NCI-H524 treated with DMSO at 0.1 percent for 48 hours (cell line): ENCODE results near the gene ZSCAN21.
"Not testable (repeated sequence)": the region's sequence is repeated elsewhere in the genome, so short reads cannot be mapped to it uniquely, and the experiment has no call there.

Experiments
- DNase-seq: peaks from one replicate; lab custom pipeline; 2025; lab: John Stamatoyannopoulos, UW

Gene ZSCAN21

GRCh38 chr7:100049441-100050291 is at the start of gene ZSCAN21:
ZSCAN21 (plus strand) TSS chr7:100049774; CDS start chr7:100057007, 7,233 bp downstream.
- DNase-seq = peak; percentile 19

- no peak for DNase-seq
Measured at GRCh38 chr7:100000239-100000638, 49.3 kb upstream of the ZSCAN21 start.

- DNase-seq = no peak
Measured at GRCh38 chr7:100003711-100004661, 45.6 kb upstream of the ZSCAN21 start.

- no peak for DNase-seq
Measured at GRCh38 chr7:100007887-100008286, 41.7 kb upstream of the ZSCAN21 start.

GRCh38 chr7:100008525-100008924 is 41.0 kb upstream of the ZSCAN21 start:
- no peak for DNase-seq

- not testable (repeated sequence) for DNase-seq
Measured at GRCh38 chr7:100009952-100010351, 39.6 kb upstream of the ZSCAN21 start.

GRCh38 chr7:100010901-100011300 is 38.7 kb upstream of the ZSCAN21 start:
- DNase-seq = no peak

- no peak for DNase-seq
Measured at GRCh38 chr7:100011516-100011915, 38.1 kb upstream of the ZSCAN21 start.

GRCh38 chr7:100012385-100013327 is 36.9 kb upstream of the ZSCAN21 start:
- DNase-seq = not testable (repeated sequence)

- no peak for DNase-seq
Measured at GRCh38 chr7:100013328-100013676, 36.3 kb upstream of the ZSCAN21 start.

GRCh38 chr7:100015232-100016214 is 34.1 kb upstream of the ZSCAN21 start, which contains the start of gene ZKSCAN1:
ZKSCAN1 (plus strand) TSS chr7:100015596; CDS start chr7:100023507, 7,911 bp downstream.
- DNase-seq = peak; percentile 45

- DNase-seq = no peak
Measured at GRCh38 chr7:100016215-100016901, 33.2 kb upstream of the ZSCAN21 start.

GRCh38 chr7:100017300-100017699 is 32.3 kb upstream of the ZSCAN21 start:
- DNase-seq = no peak

GRCh38 chr7:100017875-100018274 is 31.7 kb upstream of the ZSCAN21 start:
- DNase-seq = no peak

GRCh38 chr7:100019908-100020307 is 29.7 kb upstream of the ZSCAN21 start:
- DNase-seq = no peak

GRCh38 chr7:100021297-100021696 is 28.3 kb upstream of the ZSCAN21 start:
- DNase-seq = no peak

- no peak for DNase-seq
Measured at GRCh38 chr7:100022621-100023020, 27.0 kb upstream of the ZSCAN21 start.

- DNase-seq = no peak
Measured at GRCh38 chr7:100023526-100023925, 26.0 kb upstream of the ZSCAN21 start.

GRCh38 chr7:100024020-100024619 is 25.5 kb upstream of the ZSCAN21 start:
- DNase-seq = no peak
